ENCODE results near the gene KRTAP2-4.
"Not testable (repeated sequence)": the region's sequence is repeated elsewhere in the genome, so short reads cannot be mapped to it uniquely, and the experiment has no call there.

Gene KRTAP2-4

DNA sequence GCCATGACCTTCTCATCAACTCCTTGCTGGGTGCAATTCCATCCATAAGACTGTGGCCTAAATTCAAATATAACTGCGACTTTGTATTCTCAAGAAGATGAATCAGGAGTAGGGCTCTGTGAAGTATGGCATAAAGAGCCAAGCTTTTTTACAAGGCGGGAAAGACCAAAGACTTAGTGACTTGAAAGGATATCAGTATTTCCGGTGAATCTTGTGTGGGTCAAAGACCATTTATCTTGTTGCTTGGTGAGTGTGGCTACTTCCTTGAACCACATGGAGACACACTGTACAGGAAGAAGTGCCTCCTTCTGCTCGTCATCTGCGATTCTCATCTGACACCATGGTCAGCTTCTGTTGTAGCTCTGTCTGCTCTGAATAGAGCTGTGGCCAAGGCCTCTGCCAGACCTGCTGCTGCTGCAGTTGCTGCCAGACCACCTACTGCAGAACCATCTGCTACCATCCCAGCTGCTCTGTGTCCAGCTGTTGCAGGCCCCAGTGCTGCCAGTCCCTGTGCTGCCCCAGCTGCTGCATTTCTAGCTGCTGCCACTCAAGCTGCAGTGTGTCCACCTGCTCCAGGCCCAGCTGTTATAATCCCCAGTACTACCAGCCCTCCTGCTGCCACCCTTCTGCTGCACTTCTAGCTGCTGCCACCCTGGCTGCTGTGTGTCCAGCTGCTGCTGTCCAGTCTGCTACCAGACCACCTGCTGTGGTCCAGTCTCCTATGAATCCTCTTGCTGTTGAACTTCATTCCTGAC lies 6.1 kb upstream of the KRTAP2-4 start:
- DNase-seq (ENCODE audit: low read depth), result no peak

DNA sequence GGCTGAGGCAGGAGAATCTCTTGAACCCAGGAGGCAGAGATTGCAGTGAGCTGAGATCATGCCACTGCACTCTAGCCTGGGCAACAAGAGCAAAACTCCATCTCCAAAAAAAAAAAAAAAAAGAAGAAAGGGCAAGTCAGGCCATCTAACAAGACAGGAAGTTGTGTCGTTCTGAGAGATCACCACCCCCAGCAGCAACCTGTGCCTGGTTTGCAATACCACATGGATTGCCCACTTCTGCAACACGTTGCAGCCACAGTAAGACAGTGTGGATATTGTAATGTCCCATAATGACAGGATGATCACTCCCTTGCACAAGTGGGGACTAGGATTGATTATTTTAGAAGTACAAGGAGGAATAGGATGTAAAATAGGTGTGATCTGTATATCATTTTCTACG lies 3.4 kb upstream of the KRTAP2-4 start:
- no peak for DNase-seq (ENCODE audit: low read depth)

DNA sequence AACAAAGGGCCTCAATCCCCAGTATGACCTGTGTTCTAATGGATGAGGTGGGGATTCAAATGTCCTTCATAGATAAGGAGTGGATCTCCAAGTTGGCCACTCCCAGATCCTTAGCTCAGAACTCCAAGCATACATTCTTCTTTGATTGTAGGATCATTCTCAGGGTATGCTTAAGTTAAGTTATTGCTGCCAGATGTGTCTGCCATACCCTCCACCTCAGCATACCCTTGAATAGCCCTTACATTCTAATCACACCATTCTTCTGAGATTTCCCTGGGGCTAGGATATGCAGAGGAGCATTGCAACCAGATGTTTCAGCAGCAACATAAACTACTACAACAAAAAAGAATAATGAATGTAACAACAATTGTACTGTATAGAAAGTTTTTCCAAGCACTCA lies 1.6 kb upstream of the KRTAP2-4 start:
- no peak for DNase-seq (ENCODE audit: low read depth)

DNA sequence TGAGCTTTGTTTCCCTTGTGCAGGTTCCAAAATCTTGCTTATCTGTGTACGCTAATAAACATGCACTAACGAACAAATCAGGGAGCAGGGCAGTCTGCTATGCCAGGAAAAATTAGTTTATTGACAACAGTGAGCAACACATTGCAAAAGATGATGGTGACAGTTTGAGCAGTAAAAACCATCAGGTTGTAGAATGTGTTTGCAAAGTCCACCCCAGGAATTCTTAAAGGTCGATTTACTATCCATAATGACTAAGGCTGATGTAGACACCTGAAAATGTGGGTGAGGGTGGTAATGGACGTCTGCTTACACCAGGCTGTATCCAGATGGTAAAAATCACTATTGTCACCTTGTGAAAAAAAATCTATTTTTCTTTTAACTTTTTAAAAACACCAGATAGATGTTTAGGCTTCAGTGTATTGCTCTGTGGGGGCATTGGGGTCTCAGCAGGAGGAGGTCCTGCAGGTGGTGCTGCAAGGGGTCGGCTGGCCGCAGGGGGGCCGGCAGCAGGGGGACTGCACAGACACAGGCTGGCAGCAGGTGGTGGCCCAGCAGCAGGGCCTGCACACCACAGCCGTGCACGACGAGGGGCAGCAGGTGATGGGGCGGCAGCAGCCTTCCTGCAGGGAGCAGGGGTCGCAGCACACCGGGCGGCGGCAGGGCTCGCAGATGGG lies 526 bp downstream of the KRTAP2-4 start:
- not testable (repeated sequence) for DNase-seq (ENCODE audit: low read depth)

DNA sequence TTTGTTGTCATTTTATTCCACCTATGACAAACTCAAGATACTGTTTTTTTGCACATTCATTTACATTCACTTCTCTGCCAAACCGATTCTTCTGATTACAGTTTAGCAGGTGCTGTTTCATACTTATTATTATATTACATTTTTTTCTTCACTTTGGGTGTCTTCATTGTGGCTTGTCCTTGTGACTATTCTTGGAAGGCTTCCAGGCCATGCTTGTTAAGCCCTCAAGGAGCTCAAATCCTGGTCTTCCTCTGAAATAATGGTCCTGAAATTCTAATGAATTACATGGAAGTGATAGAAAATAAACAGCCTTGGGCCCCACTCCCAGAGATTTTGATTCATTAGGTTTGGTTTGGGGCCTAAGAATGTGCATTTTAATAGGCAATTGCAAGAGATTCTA lies 1.4 kb downstream of the KRTAP2-4 start:
- DNase-seq (ENCODE audit: low read depth), result no peak

DNA sequence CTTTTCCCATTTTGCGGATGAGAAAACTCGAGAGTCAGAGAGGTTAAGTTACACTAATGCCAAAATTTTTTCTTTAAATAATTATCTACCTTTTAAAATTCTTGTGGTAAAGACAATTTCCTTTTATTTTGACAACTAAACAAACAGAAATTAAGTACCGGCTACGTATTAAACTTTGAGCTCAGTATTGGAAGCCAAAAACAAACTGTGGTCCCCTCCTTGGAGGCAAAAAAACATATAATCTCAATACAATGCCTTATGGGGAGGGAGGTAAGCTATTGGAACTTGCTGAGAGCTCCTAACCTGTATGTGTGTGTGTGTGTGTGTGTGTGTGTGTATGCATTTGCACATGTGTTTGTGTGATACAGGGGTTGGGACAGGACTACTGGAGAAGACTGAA lies 2.2 kb downstream of the KRTAP2-4 start:
- DNase-seq (ENCODE audit: low read depth), result no peak

DNA sequence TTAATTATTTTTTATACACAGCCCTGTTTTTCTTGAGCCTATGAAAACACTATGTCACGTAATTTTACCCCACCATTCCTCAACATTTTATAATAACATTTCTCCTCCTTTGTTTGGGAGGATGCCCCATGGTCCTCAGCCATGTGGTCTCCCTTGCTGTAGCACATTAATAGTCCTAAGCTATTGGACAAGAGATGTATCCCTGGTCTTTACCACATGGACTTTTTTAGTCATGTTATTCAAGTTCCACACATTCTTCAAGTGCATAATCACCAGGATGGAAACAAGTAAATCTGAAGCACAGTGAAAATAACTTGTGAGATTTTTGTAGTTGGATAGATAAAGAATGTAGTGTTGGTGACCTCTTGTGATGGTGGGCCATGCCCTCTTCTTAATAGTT lies 3.7 kb downstream of the KRTAP2-4 start:
- DNase-seq (ENCODE audit: low read depth), result no peak

DNA sequence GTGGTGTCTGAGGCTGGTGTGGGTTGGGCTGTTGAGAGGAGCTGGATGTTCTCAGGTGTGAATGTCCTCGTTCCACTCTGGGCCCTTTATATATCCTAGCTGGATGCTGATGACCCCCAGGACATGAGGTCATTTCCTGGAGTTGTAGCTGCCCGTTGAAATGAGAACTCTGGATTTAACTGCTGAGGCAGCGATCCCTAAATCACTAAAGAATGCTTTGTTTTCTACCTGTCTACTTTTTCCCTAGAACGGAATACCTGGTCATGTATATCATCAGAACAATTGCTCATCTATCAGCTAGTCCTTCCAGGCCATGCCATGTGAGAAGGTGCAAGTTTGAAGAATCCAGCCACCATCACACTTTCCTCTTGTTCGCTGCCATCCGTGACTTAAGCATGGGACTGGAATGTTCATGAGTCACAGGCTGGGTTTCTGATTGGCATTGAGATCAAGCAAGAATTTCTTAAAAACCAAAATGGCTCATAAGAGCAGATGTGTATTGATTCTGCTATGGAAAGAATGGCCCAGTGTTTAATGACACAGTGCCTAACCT lies 5.6 kb downstream of the KRTAP2-4 start, which contains the start of gene KRTAP2-3:
Gene KRTAP2-3 (minus strand): TSS at position 63 of the 553 bp plus-strand sequence. CDS start 64 bp downstream, outside the sequence.
- DNase-seq (ENCODE audit: low read depth), result no peak

DNA sequence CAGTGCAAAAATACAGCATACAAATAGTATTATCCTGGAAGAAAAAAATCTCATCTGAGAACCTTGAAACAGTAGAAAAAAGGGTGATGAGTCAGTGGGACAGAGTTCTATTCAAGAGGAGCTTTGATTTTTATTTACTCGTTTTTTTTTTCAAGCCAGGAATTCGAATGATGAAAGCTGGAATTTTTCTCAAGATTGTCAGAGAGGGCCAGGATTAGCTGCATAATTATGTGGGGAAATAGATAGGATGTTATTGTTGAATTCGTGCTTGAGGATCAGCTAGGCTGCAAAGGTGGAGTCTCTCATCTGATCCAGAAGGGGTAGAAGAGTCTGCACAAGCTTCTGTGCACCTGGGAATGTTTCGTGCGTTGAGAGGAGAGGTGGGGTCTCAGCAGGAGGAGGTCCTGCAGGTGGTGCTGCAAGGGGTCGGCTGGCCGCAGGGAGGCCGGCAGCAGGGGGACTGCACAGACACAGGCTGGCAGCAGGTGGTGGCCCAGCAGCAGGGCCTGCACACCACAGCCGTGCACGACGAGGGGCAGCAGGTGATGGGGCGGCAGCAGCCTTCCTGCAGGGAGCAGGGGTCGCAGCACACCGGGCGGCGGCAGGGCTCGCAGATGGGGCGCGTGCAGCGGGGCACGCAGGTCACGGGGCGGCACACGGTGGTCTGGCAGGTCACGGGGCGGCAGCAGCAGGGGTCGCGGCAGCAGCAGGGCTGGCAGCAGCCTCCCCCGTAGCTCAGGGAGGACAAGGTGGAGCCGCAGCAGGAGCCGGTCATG lies 6.2 kb downstream of the KRTAP2-4 start:
- not testable (repeated sequence) for DNase-seq (ENCODE audit: low read depth)

DNA sequence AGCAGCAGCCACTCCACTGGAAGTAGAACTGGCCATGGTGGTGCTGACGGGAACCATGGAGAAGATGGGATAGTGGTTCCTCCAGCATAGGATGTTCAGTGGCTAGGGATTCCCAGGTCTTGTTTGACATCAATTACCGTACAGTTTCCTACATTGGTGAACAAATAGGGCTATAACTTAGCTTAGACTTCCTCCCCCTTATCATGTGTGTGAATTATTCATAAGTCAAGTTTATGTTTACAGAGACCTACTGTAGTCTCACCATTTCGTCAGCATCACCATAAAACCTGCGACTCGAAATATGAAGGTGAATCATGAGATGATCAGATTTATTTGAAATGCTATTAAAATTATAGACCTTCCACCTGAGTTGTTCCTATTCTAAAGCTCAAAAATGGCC lies 6.9 kb downstream of the KRTAP2-4 start:
- DNase-seq (ENCODE audit: low read depth), result no peak

DNA sequence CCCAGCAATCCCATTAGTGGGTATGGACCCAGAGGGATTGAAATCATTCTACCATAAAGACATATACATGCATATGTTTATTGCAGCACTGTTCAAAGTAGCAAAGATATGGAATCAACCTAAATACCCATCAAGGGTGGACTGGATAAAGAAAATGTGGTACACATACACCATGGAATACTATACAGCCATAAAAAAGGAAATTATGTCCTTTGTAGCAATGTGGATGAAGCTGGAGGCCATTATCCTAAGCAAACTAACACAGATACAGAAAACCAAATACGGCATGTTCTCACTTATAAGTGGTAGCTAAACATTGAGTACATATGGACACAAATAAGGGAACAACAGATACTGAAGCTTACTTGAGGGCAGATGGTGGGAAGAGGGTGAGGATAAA lies 8.1 kb downstream of the KRTAP2-4 start:
- no peak for DNase-seq (ENCODE audit: low read depth)

DNA sequence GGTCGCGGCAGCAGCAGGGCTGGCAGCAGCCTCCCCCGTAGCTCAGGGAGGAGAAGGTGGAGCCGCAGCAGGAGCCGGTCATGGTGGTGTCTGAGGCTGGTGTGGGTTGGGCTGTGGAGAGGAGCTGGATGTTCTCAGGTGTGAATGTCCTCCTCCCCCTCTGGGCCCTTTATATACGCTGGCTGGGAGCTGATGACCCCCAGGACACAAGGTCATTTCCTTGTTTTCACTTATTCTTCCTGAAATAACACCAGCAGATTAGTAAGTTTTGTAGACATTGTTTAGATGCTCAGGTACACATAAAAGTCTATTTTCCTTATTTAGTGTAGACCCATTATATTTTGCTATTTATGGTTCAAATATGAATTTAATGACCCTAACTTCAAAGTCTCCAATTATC lies 10.5 kb downstream of the KRTAP2-4 start, which contains the start of gene KRTAP2-2:
Gene KRTAP2-2 (minus strand): TSS at position 101 of the 400 bp plus-strand sequence. CDS start 19 bp downstream, at position 82.
- not testable (repeated sequence) for DNase-seq (ENCODE audit: low read depth)

DNA sequence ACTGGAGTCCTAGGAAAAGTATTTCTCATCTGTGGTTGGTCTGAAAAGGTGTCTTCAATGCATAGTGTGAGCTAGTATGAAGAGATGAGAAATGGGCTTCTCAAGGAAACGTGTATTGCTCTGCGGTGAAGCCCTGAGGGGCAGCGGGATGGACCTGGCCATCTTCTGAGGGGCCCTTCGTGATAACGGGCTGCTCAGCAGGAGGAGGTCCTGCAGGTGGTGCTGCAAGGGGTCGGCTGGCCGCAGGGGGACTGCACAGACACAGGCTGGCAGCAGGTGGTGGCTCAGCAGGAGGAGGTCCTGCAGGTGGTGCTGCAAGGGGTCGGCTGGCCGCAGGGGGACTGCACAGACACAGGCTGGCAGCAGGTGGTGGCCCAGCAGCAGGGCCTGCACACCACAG lies 11.1 kb downstream of the KRTAP2-4 start:
- not testable (repeated sequence) for DNase-seq (ENCODE audit: low read depth)

DNA sequence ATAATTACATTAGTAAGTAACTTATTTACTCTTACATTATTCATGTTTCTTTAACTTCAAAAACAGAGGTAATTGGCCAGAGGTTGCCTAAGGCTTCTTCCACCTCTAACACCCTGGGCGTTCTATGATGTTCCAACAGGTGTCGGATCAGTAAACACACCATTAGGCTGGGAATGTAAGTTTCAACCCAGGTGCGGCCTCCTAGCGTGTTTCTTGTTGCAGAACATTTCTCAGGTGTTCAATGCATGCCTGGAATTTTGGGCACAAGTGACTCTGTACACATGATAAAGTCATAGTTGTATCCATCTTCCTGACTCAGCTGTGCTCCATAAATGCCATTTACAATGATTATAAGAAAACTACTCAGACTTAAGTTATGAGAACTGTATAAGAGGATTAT lies 11.7 kb downstream of the KRTAP2-4 start:
- DNase-seq (ENCODE audit: low read depth), result no peak

DNA sequence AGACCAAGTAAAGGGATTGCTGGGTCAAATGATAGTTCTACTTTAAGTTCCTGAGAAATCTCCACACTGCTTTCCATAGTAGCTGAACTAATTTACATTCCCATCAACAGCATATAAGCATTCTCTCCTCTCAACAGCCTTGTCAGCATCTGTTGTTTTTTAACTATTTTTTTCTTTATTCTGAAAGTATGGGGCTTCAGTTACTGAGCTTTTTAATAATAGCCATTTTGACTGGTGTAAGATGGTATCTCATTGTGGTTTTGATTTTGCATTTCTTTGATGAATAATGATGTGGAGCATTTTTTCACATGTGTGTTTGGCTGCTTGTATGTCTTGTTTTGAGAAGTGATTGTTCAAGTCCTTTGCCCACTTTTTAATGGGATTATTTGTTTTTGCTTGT lies 13.1 kb downstream of the KRTAP2-4 start:
- no peak for DNase-seq (ENCODE audit: low read depth)

DNA sequence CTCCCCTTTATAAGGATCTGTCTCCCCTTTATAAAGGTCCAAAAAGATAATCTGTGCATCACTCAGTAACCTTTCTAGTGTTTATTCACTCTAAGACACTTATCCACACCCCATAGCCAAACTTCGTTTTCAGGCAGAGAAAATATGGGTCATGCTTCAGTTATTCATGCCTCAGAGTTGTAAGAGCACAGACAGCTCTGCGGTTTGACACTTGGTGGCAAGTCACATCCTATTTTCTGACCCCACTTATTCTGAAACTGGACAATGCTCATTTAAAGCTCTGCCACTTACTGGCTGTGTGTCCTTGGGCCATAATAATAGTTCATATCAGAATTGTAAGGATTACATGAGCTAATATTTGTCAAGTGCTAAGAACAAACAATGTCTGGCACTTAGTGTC lies 16.6 kb downstream of the KRTAP2-4 start:
- DNase-seq (ENCODE audit: low read depth), result no peak

DNA sequence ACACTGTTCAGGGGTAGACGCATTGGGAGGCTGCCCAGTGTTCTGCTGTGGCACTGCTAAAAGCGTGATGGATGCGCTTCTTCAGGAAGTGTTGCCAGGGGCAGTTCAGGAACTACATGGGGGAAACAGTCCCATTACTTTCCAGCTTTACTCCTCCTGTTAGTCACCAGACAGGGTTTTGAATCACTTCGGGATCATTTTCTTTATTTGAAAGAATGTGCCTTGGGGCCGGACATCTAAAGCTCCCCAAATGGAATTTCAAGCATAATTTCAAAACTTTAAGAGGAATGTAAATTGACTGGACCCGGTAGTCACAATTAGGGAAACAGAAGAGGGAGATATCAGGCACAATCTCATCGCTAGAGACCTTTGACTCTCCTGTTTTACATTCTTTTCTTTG lies 17.2 kb downstream of the KRTAP2-4 start:
- no peak for DNase-seq (ENCODE audit: low read depth)

DNA sequence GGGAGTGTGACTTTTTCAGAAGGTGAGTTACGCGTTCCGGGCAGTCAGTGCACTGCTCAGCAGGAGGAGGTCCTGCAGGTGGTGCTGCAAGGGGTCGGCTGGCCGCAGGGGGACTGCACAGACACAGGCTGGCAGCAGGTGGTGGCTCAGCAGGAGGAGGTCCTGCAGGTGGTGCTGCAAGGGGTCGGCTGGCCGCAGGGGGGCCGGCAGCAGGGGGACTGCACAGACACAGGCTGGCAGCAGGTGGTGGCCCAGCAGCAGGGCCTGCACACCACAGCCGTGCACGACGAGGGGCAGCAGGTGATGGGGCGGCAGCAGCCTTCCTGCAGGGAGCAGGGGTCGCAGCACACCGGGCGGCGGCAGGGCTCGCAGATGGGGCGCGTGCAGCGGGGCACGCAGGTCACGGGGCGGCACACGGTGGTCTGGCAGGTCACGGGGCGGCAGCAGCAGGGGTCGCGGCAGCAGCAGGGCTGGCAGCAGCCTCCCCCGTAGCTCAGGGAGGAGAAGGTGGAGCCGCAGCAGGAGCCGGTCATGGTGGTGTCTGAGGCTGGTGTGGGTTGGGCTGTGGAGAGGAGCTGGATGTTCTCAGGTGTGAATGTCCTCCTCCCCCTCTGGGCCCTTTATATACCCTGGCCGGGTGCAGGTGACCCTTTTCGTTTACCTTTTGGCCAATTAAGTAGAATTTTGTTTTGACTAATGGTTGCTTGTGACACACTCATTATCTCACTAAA lies 18.8 kb downstream of the KRTAP2-4 start, which contains the start of gene KRTAP2-1:
Gene KRTAP2-1 (minus strand): TSS at position 582 of the 731 bp plus-strand sequence. CDS start 49 bp downstream, at position 533.
- not testable (repeated sequence) for DNase-seq (ENCODE audit: low read depth)

DNA sequence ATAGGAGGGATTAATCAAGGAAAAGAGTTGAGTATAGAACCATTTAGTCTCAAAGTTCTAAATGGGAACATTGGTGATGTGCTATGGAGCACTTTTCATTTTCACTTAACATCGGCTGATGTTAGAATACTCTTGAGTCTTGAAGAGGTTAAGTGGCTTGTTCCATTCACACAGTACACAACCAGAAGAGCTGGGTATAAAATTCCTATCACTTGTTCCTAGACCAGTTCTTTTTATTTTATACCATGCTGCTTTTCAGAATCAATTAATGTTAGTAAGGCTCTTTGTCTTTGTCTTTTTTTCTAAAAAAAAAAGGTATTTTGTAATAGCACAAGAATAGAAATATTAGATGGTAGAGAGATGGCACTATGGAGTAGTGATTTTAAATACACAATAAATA lies 22.7 kb downstream of the KRTAP2-4 start:
- DNase-seq (ENCODE audit: low read depth), result no peak

DNA sequence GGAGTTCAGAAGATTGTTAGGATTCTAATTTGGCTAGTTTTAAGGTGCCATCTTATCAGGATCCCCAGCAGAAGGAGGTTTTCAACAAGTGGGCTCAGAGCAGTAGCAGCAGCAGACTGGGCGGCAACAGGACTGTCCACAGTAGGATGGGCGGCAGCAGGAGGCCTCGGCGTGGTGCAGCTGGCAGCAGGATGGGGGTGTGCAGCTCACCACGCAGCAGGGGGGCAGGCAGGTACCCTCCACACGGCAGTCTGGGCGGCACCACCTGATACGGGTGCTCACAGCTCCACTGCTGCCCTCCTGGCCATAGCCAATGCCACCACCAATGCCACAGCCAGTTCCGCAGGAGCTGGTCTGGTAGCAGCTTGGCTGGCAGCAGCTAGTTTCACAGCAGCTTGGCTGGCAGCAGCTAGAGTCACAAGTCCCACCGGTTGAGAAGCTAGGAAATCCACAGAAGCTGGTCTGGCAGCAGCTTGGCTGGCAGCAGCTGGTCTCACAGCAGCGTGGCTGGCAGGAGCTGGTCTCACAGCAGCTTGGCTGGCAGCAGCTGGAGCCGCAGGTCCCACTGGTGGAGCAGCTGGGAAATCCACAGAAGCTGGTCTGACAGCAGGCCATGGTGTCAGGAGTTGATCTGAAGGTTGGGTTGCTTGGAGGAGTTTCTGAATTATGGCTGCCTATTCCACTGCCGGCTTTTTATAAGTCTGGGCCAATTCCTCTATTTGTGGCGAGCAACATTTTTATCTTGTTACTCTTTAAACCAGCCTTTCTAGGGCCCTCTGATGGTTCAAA lies 24.7 kb downstream of the KRTAP2-4 start, which contains the start of gene KRTAP1-1:
Gene KRTAP1-1 (minus strand): TSS at position 668 of the 789 bp plus-strand sequence. CDS start 53 bp downstream, at position 615.
- DNase-seq (ENCODE audit: low read depth), result not testable (repeated sequence)

Data from stimulated activated CD8-positive, alpha-beta memory T cell treated with anti-CD3 and anti-CD28 coated beads, Interleukin-15, amount 100 ng/mL, for 1 hour (primary cell).